Measurements from ENCODE around the gene APOL5. TPM values are rescaled to one million over a fixed set of nuclear protein-coding genes. Genes with fewer than 3 reads are reported as not detected.

APOL5 gene
- total and polyA plus RNA-seq, 4 donors, result 0.43 TPM; not detected in 3

DNA sequence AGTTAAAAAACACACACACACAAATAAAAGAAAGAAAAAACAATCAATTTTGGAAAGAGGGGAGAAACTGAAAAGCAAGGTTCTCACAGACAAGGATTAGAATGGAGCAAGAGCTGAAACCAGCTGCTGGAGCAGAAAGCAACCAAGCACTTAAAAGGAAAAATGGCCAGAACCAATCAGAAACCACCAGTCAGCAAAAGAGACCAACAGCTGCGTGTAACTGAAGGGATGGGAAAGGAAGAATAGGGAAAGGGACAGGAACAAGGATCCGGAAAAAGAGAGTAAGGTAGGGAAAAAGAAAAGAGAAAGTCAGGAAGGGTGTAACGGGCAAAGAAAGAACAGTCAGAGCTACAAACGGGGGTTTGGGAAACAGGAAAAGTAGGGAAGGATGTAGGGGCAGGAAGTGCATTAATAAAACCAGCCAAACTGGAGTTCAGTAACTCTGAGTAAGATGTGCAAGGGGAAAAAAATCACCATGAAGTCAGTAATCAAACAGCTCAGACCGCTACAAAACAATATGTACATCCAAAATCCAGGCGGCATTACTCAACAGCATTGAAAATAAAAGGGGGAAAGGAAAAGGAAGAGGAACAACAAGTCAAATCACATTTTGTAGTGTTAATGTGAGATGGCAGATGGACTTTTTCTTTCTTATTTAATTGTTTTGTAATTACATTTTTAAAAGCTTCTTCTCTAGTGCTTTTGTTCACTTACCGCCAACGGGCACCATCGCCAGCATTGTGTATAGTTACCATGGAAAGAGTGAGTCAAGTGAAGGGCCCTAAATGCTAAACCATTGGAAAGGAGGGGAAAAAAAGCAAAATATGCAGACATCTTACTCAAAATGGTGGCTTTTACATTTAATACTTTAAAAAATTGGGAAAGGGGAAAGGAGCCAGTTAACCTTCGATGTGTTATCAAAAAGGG lies 49.2 kb downstream of the APOL5 start:
- 86% methylated on average over 10 of the region's 10 CpGs for WGBS
- no peak overlapping the region for H3K9ac ChIP-seq (ENCODE audit: low read depth in 1 of 2, low read length in 2 of 2)
- no peak overlapping the region for H3K27ac ChIP-seq (ENCODE audit: low read depth in 1 of 2, low read length in 2 of 2)
- no peak for DNase-seq (ENCODE audit: low spot score)
- peaks cover 0 to 2% (median 0%) of the 10 kb centered on the region in 4 donors for H3K4me1 ChIP-seq (ENCODE audit: control insufficient read depth in 4 of 4, insufficient read depth in 4 of 4, low read length in 3 of 4)
- no peaks in the 10 kb centered on the region for H3K27me3 ChIP-seq (ENCODE audit: control insufficient read depth in 4 of 4, insufficient read depth in 4 of 4, low read length in 3 of 4)
- H3K36me3 ChIP-seq (ENCODE audit: control insufficient read depth in 4 of 4, insufficient read depth in 3 of 4, low read depth in 1 of 4, low read length in 3 of 4), result no peaks in the 10 kb centered on the region
- H3K9me3 ChIP-seq (ENCODE audit: control insufficient read depth in 4 of 4, low read length in 3 of 4), result no peaks in the 10 kb centered on the region
- TF ChIP-seq SP1 (IDR thresholded peaks at IDR 0.05) (no peak), FOXA1 (IDR thresholded peaks at IDR 0.05) (no peak), HNF4A (conservative IDR thresholded peaks at IDR 0.05) (no peak), RAD21 (IDR thresholded peaks at IDR 0.05) (no peak), HNF4G (IDR thresholded peaks at IDR 0.05) (no peak)
- no peak overlapping the region for H3K4me3 ChIP-seq (ENCODE audit: low read depth in 1 of 3, low read length in 3 of 3)

GRCh38 chr22:35769974-35770373 lies 52.3 kb downstream of the APOL5 start:
- TF ChIP-seq, protein P1, sequence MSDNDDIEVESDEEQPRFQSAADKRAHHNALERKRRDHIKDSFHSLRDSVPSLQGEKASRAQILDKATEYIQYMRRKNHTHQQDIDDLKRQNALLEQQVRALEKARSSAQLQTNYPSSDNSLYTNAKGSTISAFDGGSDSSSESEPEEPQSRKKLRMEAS (IDR thresholded peaks at IDR 0.05), result no peak
- TF ChIP-seq, protein P2, sequence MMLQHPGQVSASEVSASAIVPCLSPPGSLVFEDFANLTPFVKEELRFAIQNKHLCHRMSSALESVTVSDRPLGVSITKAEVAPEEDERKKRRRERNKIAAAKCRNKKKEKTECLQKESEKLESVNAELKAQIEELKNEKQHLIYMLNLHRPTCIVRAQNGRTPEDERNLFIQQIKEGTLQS (IDR thresholded peaks at IDR 0.05), result no peak
- no peak for TF ChIP-seq FOXA2 (IDR thresholded peaks at IDR 0.05)
- TF ChIP-seq EGR1 (IDR thresholded peaks at IDR 0.05; ENCODE audit: low read depth in 2 of 2), result no peak
- no peak for TF ChIP-seq JUND (IDR thresholded peaks at IDR 0.05)
- TF ChIP-seq SP1 (IDR thresholded peaks at IDR 0.05), result no peak
- no peak for TF ChIP-seq RXRA (IDR thresholded peaks at IDR 0.05)
- TF ChIP-seq, protein P3, sequence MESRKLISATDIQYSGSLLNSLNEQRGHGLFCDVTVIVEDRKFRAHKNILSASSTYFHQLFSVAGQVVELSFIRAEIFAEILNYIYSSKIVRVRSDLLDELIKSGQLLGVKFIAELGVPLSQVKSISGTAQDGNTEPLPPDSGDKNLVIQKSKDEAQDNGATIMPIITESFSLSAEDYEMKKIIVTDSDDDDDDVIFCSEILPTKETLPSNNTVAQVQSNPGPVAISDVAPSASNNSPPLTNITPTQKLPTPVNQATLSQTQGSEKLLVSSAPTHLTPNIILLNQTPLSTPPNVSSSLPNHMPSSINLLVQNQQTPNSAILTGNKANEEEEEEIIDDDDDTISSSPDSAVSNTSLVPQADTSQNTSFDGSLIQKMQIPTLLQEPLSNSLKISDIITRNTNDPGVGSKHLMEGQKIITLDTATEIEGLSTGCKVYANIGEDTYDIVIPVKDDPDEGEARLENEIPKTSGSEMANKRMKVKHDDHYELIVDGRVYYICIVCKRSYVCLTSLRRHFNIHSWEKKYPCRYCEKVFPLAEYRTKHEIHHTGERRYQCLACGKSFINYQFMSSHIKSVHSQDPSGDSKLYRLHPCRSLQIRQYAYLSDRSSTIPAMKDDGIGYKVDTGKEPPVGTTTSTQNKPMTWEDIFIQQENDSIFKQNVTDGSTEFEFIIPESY (IDR thresholded peaks at IDR 0.05), result no peak
- no peak for TF ChIP-seq HNF4A (conservative IDR thresholded peaks at IDR 0.05)
- no peak for TF ChIP-seq RAD21 (IDR thresholded peaks at IDR 0.05)
- no peak for TF ChIP-seq NR2F2 (IDR thresholded peaks at IDR 0.05)
- no peak for TF ChIP-seq HNF4G (IDR thresholded peaks at IDR 0.05)
- TF ChIP-seq, protein P4, sequence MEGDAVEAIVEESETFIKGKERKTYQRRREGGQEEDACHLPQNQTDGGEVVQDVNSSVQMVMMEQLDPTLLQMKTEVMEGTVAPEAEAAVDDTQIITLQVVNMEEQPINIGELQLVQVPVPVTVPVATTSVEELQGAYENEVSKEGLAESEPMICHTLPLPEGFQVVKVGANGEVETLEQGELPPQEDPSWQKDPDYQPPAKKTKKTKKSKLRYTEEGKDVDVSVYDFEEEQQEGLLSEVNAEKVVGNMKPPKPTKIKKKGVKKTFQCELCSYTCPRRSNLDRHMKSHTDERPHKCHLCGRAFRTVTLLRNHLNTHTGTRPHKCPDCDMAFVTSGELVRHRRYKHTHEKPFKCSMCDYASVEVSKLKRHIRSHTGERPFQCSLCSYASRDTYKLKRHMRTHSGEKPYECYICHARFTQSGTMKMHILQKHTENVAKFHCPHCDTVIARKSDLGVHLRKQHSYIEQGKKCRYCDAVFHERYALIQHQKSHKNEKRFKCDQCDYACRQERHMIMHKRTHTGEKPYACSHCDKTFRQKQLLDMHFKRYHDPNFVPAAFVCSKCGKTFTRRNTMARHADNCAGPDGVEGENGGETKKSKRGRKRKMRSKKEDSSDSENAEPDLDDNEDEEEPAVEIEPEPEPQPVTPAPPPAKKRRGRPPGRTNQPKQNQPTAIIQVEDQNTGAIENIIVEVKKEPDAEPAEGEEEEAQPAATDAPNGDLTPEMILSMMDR (IDR thresholded peaks at IDR 0.05; ENCODE audit: low read depth, low read length, missing input control), result no peak
- TF ChIP-seq, protein P5, sequence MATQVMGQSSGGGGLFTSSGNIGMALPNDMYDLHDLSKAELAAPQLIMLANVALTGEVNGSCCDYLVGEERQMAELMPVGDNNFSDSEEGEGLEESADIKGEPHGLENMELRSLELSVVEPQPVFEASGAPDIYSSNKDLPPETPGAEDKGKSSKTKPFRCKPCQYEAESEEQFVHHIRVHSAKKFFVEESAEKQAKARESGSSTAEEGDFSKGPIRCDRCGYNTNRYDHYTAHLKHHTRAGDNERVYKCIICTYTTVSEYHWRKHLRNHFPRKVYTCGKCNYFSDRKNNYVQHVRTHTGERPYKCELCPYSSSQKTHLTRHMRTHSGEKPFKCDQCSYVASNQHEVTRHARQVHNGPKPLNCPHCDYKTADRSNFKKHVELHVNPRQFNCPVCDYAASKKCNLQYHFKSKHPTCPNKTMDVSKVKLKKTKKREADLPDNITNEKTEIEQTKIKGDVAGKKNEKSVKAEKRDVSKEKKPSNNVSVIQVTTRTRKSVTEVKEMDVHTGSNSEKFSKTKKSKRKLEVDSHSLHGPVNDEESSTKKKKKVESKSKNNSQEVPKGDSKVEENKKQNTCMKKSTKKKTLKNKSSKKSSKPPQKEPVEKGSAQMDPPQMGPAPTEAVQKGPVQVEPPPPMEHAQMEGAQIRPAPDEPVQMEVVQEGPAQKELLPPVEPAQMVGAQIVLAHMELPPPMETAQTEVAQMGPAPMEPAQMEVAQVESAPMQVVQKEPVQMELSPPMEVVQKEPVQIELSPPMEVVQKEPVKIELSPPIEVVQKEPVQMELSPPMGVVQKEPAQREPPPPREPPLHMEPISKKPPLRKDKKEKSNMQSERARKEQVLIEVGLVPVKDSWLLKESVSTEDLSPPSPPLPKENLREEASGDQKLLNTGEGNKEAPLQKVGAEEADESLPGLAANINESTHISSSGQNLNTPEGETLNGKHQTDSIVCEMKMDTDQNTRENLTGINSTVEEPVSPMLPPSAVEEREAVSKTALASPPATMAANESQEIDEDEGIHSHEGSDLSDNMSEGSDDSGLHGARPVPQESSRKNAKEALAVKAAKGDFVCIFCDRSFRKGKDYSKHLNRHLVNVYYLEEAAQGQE (IDR thresholded peaks at IDR 0.05), result no peak
- TF ChIP-seq FOXA1 (IDR thresholded peaks at IDR 0.05), result no peak
- no peak overlapping the region for H3K27ac ChIP-seq (ENCODE audit: low read depth in 1 of 2, low read length in 2 of 2)
- H3K27me3 ChIP-seq (ENCODE audit: control insufficient read depth in 4 of 4, insufficient read depth in 4 of 4, low read length in 3 of 4), result no peaks in the 10 kb centered on the region
- H3K9me3 ChIP-seq (ENCODE audit: control insufficient read depth in 4 of 4, low read length in 3 of 4), result no peaks in the 10 kb centered on the region
- no peak overlapping the region for H3K4me3 ChIP-seq (ENCODE audit: low read depth in 1 of 3, low read length in 3 of 3)
- peaks cover 0 to 2% (median 0%) of the 10 kb centered on the region in 4 donors for H3K4me1 ChIP-seq (ENCODE audit: control insufficient read depth in 4 of 4, insufficient read depth in 4 of 4, low read length in 3 of 4)
- H3K9ac ChIP-seq (ENCODE audit: low read depth in 1 of 2, low read length in 2 of 2), result no peak overlapping the region
- no peaks in the 10 kb centered on the region for H3K36me3 ChIP-seq (ENCODE audit: control insufficient read depth in 4 of 4, insufficient read depth in 3 of 4, low read depth in 1 of 4, low read length in 3 of 4)
- DNase-seq (ENCODE audit: low spot score), result no peak
